ENCODE measurements around the gene DCBLD1.

DCBLD1 gene

DNA sequence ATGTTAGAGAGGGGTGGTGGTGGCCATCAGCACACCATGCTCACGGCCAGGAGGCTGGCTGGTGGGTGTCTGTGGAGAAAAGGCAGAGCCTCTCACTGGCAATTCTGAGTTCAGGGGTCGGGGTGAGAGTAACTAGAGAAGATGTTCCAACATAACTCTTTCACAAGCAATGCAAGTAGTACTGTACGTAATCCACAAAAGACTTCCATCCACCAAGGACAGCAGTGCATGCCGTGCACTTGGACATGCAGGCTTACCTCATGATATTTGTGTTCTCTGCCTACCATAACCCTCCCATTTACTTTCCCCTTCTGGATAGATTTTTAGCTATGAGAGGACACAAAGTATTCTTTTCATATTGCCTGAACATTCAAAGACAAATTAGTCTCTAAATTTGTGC, 51.3 kb downstream of the DCBLD1 start:
- DNase-seq: no peak

DNA sequence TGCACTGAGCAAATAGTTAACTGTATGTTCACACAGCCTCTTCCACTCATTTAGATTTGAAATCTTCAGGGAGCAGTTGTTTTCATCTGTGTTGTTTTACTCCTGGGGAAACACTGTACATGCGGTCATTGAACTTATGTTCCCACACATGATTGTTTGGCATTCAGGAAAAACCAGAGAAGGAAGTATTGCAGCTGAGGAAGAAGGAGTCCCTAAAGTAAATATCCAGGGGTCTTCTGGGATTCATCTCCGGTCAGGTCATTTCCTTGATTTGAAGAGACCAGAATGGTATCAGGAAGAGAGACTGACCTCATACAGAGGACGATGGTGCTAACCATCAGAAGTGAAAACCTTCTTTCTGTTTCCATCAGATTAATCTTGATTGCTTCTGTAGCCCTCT, 52.5 kb downstream of the DCBLD1 start:
- no peak for DNase-seq

DNA sequence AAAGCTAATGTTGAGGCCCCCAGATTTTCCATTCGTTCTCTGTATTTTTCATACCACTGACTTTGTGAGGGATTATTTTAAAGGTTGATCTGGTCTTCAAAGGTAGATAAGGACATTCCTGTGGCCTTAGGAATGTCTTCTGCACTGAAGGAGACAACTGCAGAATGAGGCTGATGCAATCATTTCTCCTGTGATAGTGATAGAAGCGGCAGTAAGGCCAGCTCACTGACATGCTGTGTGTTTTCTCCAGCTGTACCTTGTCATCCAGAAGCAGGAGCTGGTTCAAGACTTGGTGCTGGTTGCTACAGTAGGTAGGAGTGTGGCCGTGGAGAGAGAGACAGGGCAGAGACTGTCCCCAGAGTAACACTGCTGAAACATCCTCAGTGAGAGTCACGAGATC, 53.8 kb downstream of the DCBLD1 start:
- DNase-seq: no peak

DNA sequence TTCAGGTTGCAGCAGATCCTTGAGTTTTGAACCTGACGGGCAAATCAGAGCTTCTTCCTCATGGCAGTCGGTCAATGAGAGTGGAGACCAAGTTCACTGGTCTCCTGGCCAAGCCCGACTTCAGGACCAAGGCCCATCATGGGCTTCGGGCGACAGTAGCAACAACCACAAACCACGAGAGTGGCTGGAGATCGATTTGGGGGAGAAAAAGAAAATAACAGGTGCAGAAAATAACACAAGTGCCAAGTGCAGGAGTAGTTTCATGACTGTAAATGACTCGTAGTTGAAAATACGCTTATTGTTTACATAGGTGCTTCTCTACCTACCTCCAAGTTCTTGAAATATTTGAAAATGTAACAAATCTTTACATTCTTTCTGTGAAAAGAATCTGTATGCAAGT, 56.1 kb downstream of the DCBLD1 start:
- DNase-seq: no peak

DNA sequence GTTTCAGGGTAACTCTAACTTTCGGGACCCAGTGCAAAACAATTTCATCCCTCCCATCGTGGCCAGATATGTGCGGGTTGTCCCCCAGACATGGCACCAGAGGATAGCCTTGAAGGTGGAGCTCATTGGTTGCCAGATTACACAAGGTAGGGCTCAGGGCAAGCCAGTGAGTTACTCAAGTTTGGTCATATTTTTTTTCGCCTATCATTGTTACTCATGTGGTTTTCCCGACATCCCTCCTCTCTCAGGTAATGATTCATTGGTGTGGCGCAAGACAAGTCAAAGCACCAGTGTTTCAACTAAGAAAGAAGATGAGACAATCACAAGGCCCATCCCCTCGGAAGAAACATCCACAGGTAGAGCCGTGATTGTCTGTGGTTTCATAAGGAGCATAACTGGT, 58.2 kb downstream of the DCBLD1 start:
- no peak for DNase-seq

DNA sequence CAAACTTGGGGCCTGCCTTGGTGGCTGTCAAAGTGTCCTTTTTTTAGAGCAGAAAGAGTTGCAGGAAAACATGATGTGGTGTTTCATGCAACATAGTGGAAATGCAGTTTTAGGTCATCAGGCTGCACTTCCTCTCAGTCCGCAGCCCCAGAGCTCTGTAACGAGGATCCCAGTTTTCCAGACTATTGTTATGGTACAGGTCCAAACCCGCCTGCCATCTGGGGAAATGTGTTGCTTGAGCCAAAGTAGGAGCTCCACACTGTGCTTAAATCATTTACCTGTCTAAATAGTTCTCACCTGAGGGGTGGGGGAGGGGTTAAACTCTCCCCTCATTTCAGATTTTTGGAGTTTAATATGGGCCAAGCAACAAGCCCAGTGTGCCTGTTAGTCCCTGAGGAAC, 60.0 kb downstream of the DCBLD1 start:
- no peak for DNase-seq

DNA sequence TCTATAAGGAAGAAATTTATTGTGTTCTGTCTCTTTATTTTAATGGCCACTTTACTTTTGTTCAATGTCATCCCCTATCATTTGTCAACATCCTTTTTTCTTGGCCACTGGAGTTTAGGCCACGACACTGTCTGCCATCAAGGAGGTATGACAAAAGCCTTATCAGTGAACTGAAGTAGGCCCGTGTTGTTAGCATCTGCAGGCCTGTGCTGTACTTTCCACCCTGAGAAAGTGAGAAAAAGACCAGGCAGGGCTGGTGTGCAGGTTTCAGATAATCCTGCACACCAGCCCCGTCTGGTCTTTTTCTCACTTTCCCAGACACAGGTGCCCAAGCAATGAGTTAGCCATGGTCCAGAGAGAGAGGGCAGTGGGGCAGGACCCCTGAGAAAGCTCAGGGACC, 62.2 kb downstream of the DCBLD1 start:
- no peak for DNase-seq

DNA sequence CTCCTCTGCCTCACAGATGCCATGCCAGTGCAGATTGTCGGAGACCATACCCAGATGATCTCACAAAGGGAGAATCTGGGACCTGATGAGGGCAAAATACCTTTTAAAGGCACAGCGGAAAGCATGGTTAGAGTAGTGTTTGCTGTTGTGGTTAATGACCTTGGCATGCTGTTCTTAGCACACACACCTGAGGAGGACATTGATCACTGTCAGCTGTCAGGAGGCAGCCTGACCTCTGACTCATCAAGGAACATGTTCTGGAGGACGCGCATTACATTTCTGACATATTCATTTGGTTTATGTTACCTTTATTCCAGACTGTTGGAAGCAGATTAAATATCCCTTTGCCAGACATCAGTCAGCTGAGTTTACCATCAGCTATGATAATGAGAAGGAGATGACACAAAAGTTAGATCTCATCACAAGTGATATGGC, 62.7 kb downstream of the DCBLD1 start:
- DNase-seq: no peak

DNA sequence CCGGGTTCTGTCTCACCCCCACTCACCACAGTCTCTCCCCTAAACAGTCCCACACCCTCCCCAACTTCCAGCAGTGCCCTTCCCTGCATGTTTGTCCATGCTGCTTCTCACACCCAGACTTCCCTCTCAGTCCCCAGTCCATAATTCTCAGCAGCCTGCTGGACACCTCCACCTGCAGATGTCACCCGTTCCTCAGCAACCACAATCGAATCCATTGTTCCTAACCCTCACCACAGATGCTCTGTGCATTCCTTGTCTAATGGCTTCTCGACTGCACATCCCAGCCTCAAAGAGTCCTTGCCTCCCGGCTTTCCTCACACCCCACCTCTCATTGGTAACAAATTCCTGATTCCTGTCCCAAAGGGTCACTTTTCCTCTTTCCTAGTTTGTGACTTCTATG, 64.2 kb downstream of the DCBLD1 start:
- DNase-seq: no peak

DNA sequence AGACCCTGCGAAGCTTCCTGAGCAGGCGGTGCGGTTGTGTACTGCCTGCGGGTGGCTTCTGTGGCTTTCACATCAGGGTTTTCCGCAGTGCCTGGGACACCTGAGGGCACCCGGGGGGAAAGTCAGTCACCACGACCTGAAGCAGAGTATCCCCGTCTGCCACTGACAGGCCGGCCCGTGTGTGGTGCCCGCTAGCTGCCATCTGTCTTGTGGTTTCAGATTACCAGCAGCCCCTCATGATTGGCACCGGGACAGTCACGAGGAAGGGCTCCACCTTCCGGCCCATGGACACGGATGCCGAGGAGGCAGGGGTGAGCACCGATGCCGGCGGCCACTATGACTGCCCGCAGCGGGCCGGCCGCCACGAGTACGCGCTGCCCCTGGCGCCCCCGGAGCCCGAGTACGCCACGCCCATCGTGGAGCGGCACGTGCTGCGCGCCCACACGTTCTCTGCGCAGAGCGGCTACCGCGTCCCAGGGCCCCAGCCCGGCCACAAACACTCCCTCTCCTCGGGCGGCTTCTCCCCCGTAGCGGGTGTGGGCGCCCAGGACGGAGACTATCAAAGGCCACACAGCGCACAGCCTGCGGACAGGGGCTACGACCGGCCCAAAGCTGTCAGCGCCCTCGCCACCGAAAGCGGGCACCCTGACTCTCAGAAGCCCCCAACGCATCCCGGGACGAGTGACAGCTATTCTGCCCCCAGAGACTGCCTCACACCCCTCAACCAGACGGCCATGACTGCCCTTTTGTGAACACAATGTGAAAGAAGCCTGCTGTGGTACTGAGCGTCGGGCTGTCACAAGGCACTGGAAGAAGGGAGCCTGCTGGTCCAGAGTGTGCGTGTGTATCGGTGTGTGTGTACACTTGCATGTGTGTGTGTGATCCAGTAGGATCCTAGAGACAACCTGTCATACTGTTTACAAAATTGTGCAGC, 65.5 kb downstream of the DCBLD1 start:
- no peak for DNase-seq

DNA sequence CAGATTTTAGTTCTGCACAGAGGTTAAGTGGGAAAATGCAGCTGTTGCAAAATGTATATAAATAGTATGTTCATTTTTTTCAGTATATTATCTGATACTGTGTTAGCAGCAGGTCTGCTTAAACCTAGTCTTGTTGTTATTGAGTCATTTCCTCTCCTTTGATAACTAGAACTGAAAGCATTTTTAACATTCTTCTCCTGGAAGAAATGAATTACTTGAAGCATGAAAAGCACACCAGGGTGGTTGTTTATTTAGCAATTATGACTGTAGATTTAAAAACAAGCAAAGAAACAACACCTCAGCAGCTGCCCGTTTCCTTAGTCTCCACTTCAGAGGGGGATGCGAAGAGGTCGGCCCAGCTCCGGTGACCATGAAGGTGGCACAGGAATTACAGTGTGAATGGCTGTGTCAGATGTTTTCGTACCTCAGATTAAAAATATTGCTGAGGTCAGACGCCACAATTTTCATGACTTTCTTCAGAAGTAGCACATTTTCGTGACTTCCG, 66.4 kb downstream of the DCBLD1 start:
- DNase-seq: no peak

DNA sequence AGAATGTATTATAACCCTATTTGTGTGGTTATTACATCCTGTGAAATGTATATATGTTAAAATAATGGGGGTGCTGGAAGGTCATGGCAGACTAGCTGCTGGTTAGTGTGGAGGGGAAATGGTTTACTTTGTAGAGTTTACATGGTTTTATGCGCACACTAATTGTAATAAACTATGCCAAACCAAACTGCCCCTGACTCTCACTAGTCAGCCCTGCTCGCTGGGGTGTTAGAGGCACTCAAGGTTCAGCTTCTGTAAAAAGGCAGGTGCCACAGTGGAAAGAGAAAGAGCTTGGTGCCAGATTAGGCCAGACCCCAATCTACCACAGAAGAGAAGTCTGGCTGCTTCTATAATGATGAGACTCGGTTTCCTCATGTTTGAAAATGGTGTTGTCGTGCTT, 67.1 kb downstream of the DCBLD1 start:
- DNase-seq: no peak

DNA sequence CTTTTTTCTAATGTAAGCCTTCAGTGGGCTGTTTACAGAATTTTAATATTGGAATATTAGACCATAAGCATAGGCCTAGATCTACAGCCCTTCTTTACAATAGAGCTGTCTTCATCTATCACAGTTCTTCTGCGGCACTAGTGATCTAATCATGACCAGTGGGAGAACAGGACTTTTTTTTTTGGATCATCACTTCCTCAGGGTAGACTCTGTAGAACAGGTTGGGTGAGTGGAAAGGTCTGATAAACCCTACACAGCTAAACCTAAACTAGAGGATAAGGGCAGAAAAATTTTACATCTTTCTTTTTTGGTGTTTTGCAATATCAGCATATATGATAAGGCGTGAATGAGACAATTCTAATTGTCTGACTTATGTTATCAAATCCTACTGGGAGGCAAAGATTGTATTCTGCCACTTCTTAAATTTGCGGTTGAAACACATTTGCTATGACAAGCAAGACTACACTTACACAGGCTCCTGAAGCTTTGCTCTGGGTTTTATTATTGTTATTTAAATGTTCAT, 67.7 kb downstream of the DCBLD1 start:
- no peak for DNase-seq

DNA sequence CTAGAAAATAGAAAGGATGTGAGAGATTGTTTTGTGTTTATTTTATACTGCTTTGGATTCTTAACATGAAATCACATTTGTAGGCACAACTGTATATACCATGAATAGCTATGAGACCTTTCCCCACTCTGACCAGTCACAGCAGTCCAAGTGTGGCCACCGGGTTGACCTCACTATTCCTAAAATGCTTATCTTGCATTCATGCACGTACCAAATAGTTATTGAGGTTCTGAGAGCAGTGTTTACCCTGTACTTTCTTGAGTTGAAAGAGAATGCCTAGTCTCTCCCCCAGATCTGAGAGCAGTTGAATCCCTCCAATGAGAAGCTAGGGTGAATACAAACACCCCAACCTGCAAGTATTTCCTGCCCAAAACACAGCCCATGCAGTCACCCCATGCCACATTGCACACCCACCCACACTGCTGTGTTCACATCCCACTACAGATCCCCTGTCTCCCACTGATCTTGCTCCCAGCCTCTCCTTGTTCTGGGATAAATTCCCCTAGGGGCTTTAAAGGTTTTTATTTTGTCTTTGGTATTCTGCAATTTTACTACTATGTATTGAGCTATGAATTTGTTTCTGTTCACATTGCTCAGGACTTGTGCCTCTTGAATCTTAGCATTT, 68.3 kb downstream of the DCBLD1 start:
- DNase-seq: no peak

DNA sequence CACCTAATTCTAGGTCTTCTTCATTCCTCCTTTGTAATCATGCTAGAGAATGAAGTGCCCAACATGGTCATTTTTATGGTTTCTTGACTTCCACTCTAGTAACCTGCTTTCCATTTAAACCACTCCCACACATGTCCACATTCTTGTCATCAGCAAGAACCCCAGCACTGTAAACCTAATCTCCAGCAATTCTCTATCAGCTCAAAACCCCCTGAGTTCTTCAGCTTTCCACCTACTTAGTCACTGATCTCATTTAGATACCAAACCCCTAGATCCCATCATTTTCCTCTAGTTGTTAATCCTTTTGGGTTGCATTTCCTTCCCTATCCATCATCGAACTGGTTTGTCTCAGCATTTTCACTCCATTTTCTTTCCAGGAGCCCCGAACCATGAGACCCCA, 70.1 kb downstream of the DCBLD1 start:
- DNase-seq: no peak

DNA sequence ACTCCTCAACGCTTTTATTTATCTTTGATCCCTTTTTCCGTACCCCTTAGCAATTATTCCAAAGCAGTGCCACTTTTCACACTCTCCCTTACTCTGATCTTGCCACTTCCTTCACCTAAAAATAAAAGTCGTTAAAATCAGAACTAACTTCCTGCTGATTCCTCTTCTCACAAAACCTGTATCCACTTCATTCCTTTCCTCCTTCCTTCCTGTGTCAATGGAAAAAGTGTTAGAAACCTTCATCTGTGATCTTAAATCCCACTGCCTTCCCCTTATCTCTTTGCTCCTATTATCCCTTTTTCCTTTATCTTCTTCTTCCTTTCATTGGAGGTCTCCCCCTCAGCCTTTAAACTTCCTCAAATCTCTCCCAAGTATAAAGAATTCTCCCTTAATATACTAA, 70.7 kb downstream of the DCBLD1 start:
- no peak for DNase-seq

DNA sequence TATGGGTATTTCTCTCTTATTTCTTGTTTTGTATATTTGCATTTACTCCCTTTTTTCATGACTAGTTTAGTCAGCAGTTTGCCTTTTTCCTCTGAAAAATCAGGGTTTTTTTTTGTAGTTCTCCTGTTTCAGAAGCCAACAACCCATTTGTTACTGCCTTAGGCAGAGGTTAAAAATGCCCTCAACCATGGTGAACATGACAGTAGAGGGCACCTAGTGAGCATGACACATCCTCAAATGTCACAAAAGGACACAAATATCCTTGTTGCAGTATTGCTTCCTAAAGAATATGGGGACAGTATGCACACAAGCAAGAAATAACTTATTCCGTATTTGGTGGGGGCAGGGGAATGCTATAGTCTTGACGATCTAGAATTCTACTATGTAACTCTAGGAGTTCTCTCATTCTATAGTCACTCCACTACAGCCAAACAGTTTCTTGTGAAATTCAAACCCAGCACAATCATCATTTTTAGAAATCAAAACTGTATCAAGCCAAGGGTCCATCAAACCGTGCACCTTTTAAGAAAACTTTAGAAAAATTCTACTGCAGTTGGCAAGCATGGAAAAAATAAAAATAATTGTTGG, 72.9 kb downstream of the DCBLD1 start:
- DNase-seq: no peak

DNA sequence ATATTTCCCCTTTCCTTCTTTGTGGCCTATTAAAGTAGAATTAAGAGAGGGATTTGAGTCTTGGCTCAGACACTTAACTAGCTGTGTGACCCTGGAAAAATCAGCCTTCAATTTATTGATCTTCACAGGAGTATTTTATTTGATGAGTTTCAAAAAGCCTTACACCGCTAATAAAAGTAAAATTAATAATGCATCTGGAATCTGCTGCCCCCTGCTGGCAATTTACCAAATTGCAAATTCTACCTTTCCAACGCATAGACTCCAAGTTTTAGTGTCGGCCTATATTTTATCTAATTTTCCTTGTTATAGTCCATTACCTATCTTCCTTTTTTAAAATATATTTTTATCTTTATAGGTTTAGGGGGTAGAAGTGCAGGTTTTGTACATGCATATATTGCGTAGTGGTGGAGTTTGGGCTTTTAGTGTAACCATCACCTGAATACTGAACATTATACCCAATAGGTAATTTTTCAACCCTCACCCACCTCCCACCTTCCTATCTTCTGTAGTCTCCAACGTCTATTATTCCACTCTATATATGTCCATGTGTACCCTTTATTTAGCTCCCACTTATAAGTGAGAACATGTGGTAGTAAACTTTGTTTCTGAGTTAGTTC, 73.5 kb downstream of the DCBLD1 start:
- DNase-seq: no peak

DNA sequence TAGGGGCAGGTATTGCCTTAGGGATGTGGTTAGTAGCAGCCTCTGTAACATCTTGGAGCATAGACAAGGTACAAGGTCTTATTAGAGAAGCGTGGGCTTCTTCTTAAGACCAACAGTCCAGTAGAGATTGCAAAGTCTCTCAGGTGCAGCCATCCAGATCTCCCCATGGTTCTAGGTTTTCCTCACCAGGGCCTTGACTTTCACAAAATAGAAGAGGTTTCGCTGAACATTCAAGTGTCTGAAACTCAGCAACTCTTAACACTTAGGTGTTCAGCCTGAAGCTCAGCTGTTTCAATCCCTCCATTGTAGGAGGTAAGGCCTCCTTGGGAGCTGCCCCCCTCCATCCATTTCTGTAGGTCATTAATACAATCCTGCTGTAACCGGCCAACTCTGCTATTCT, 75.5 kb downstream of the DCBLD1 start:
- DNase-seq: no peak

DNA sequence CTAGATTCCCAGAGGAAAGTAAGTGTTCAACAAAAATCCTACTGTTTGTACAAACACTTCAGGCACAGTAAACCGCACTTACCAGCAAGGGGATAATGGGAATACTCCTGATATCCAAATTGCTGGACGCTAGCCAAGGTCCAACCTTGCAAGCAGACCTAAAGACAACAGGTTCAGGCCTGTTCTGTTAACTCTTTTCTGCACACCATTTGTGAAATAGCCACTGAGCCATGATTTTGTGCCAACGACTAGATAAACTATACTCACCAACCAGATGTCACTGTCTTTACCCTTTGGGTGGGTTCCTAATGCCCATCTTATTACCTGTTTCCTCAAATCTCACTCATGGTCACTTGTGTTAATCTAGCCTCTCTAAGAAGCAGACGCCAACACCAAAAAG, 76.3 kb downstream of the DCBLD1 start:
- no peak for DNase-seq

DNA sequence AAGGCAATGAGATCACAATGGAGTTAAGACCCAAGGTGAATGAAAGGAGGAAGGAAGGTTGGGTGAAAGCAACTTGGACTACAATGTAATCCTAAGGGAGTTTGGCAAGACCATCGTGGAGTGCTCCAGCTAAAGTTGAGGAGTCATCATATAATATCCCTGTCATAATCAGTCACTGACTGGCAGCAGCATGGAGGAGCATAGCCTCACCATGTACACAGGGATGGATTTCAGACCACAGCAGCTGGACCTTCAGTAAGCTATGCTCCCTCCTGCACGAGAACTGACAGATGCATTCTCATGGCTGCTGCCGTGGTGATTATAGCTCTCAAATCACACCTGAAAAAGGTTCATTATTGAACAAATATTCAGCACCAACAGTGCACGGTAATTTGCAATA, 76.8 kb downstream of the DCBLD1 start:
- DNase-seq: no peak

DNA sequence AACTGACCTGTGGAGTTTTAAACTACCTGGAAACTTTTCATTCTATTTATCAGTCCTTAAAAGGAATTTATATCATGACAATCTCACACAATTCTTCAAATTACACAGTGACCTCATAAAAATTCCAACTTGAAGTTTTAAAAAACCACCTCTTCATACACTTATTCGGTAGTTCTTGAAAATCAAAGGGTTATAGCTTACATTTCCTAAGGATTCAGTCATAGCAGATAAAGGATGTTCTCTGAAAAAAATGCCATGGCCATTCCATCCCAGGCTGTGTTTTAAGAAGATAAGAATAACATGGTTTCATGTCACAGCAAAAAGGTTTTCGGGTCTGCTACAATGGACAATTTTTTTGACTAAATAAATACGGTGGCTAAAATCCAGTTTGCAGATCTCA, 78.7 kb downstream of the DCBLD1 start:
- DNase-seq: no peak

DNA sequence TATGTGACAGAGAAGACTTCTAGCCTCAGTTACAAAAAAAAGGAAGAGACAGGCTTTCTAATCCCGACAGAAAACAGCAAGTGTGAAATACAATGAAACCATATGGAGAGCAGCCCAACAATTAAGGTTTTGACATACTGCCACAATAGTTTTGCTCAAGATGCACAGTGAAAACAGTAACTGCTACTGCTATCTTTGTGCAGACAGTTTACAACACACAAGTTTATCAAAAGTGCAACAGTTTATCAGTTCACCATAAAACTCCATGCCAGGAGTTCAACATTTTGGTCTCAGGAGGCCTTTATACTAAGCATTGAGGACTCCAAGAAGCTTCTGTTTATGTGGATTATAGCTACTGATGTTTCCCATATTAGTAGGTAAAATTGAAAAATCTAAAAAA, 82.2 kb downstream of the DCBLD1 start:
- DNase-seq: no peak
